HepG2 (cell line): ENCODE data around the gene VEGFB. TPM values are rescaled to one million over a fixed set of nuclear protein-coding genes. Genes with fewer than 3 reads are reported as not detected.
A peak's percentile ranks its signal among the peaks of the same experiment; 100 is the strongest.

Source experiments
- CENPX ChIP-seq: sonication (generic); formaldehyde crosslinking; IDR thresholded peaks from 2 replicates; pipeline ENCODE4 v1.9.0; 2021; ENCODE audit warnings: mild to moderate bottlenecking, missing genetic modification reagents, moderate library complexity
- CHD4 ChIP-seq: fragments of 200-600 bp; sonication (generic); IDR thresholded peaks from 2 replicates; pipeline ENCODE4 v1.7.0; 2017; ENCODE audit warnings: mild to moderate bottlenecking, low read length, borderline replicate concordance
- ELF4 ChIP-seq: sonication (generic); formaldehyde crosslinking; IDR thresholded peaks from 2 replicates; pipeline ENCODE4 v1.5.0; 2020; ENCODE audit warnings: missing genetic modification reagents, mild to moderate bottlenecking, moderate library complexity, borderline replicate concordance
- EP300 ChIP-seq, 3 experiments: sonication (generic) in 1 of 3; formaldehyde crosslinking in 1 of 3; IDR thresholded peaks; 2 replicates each; pipeline versions ENCODE4 v1.5.1 to v1.6.1; 2011 to 2020; ENCODE audit warnings: low read depth in 2 of 3, low read length in 2 of 3, borderline replicate concordance in 1 of 3, improper control_type of control experiment in 1 of 3, mild to moderate bottlenecking in 1 of 3, missing genetic modification reagents in 1 of 3, moderate library complexity in 1 of 3
- GABPA ChIP-seq, 2 experiments: IDR thresholded peaks; 2 replicates each; pipeline ENCODE4 v1.6.1; 2011 to 2016; ENCODE audit warnings: low read depth in 2 of 2, low read length in 1 of 2, missing biosample characterization in 1 of 2, missing genetic modification characterization in 1 of 2
- MAZ ChIP-seq, 2 experiments: sonication (generic) in 1 of 2; formaldehyde crosslinking in 1 of 2; IDR thresholded peaks; 2 replicates each; pipeline versions ENCODE4 v1.5.0 to v1.6.1; 2012 to 2020; ENCODE audit warnings: low read depth in 2 of 2, mild to moderate bottlenecking in 2 of 2, borderline replicate concordance in 1 of 2, improper control_type of control experiment in 1 of 2, low read length in 1 of 2, missing genetic modification reagents in 1 of 2, moderate library complexity in 1 of 2
- MYNN ChIP-seq: sonication (generic); formaldehyde crosslinking; IDR thresholded peaks from 2 replicates; pipeline ENCODE4 v1.4.0; 2020; ENCODE audit warnings: mild to moderate bottlenecking, low read depth, missing genetic modification reagents
- NFE2L2 ChIP-seq: fragments of 150-350 bp; IDR thresholded peaks from 2 replicates; pipeline ENCODE4 v1.6.1; 2014; ENCODE audit warnings: low read length
- NR2C2 ChIP-seq: sonication (generic); formaldehyde crosslinking; IDR thresholded peaks from 2 replicates; pipeline ENCODE4 v1.4.0; 2020; ENCODE audit warnings: missing genetic modification reagents, mild to moderate bottlenecking, moderate library complexity, borderline replicate concordance
- RNF2 ChIP-seq: fragments of 450-650 bp; conservative IDR thresholded peaks from 2 replicates; pipeline ENCODE4 v1.6.1; 2016; ENCODE audit warnings: low read depth
- SIN3A ChIP-seq: IDR thresholded peaks from 2 replicates; pipeline ENCODE4 v1.6.1; 2011; ENCODE audit warnings: low read depth, mild to moderate bottlenecking, control low read depth, low read length, borderline replicate concordance
- TFDP1 ChIP-seq: IDR thresholded peaks from 2 replicates; pipeline ENCODE4 v1.6.1; 2016; ENCODE audit warnings: missing compliant biosample characterization, missing genetic modification reagents, borderline replicate concordance
- TSC22D2 ChIP-seq: sonication (generic); formaldehyde crosslinking; IDR thresholded peaks from 2 replicates; pipeline ENCODE4 v1.5.1; 2020; ENCODE audit warnings: missing genetic modification reagents, mild to moderate bottlenecking, borderline replicate concordance
- ZBTB8A ChIP-seq: sonication (generic); formaldehyde crosslinking; IDR thresholded peaks from 2 replicates; pipeline ENCODE4 v1.4.0; 2020; ENCODE audit warnings: mild to moderate bottlenecking, low read depth, missing genetic modification reagents, borderline replicate concordance
- ZNF362 ChIP-seq: sonication (generic); formaldehyde crosslinking; IDR thresholded peaks from 2 replicates; pipeline ENCODE4 v1.4.0; 2020; ENCODE audit warnings: missing genetic modification reagents, mild to moderate bottlenecking, borderline replicate concordance
- ZNF598 ChIP-seq: sonication (generic); formaldehyde crosslinking; IDR thresholded peaks from 2 replicates; pipeline ENCODE4 v1.5.1; 2020; ENCODE audit warnings: mild to moderate bottlenecking, missing genetic modification reagents, borderline replicate concordance
- ZNF770 ChIP-seq: sonication (generic); formaldehyde crosslinking; IDR thresholded peaks from 2 replicates; pipeline ENCODE4 v1.5.0; 2020; ENCODE audit warnings: mild to moderate bottlenecking, missing genetic modification reagents
- polyA plus RNA-seq, 8 experiments: library from polyadenylated mRNA; depleted of rRNA in 3 of 8; stranded (reverse) in 7 of 8; unstranded in 1 of 8; fragments of >200 nt; fragmentation: Illumina TruSeq in 4 of 8; extraction: Trizol in 4 of 8; gene quantifications; 2 replicates each; pipeline versions ENCODE4 v1.2.1 to v1.2.3, GENCODE V29; 2011 to 2016; ENCODE audit warnings: low read depth in 4 of 8, missing spikeins in 1 of 8, mixed read lengths in 1 of 8; ENCODE audit not compliant: insufficient read depth in 1 of 8
- total RNA-seq, 5 experiments: library from RNA; depleted of rRNA; stranded (reverse); fragments of >200 nt; fragmentation: Illumina TruSeq; extraction: Trizol; gene quantifications; 2 replicates each; pipeline ENCODE4 v1.2.3, GENCODE V29; 2016; ENCODE audit warnings: low read depth in 1 of 5
- TF ChIP-seq, protein P1 (sequence below): sonication (generic); formaldehyde crosslinking; IDR thresholded peaks from 2 replicates; pipeline ENCODE4 v1.8.0; 2022; ENCODE audit warnings: missing genetic modification reagents, low read depth, mild to moderate bottlenecking, borderline replicate concordance
- TF ChIP-seq, protein P2 (sequence below): IDR thresholded peaks from 2 replicates; pipeline ENCODE4 v1.6.1; 2012; ENCODE audit warnings: inconsistent platforms
- TF ChIP-seq, protein P3 (sequence below), 2 experiments: fragments of 450-650 bp in 1 of 2; sonication (generic) in 1 of 2; formaldehyde crosslinking; IDR thresholded peaks; 2 replicates each; pipeline versions ENCODE4 v1.5.0 to v1.8.0; 2020 to 2022; ENCODE audit warnings: mild to moderate bottlenecking in 1 of 2, missing genetic modification reagents in 1 of 2

The VEGFB gene
- total and polyA plus RNA-seq, 2 of the 13 experiments (the other 11 are each of a cell fraction or from before 2014, with no cell fraction given) = 9.0 to 11.3 TPM

- TF ChIP-seq ZNF598 (no peak), RNF2 (no peak), NR2C2 (CRISPR knock-in tag) (peak; percentile 100), ZNF770 (CRISPR knock-in tag) (no peak), EP300 (IDR thresholded peaks at IDR 0.05; ENCODE audit: low read depth in 2 of 2, low read length in 2 of 2) (no peak; a peak in 2 of 4 replicates), EP300 (CRISPR knock-in tag; IDR thresholded peaks at IDR 0.05; ENCODE audit: borderline replicate concordance) (peak; percentile 37; the same call in 1 of the 2 replicates), GABPA (IDR thresholded peaks at IDR 0.05; ENCODE audit: low read depth, low read length) (peak; percentile 99), GABPA (CRISPR knock-in tag; IDR thresholded peaks at IDR 0.05; ENCODE audit: low read depth) (peak; percentile 98), NFE2L2 (no peak), ZBTB8A (no peak), TFDP1 (no peak), MYNN (CRISPR knock-in tag) (no peak), CHD4 (no peak), CENPX (CRISPR knock-in tag) (no peak), ZNF362 (no peak; the same call in 1 of the 2 replicates), ELF4 (CRISPR knock-in tag) (peak; percentile 99), SIN3A (peak; percentile 83; the same call in 1 of the 2 replicates), MAZ (IDR thresholded peaks at IDR 0.05; ENCODE audit: borderline replicate concordance, low read depth, low read length) (peak; percentile 96), MAZ (CRISPR knock-in tag; IDR thresholded peaks at IDR 0.05; ENCODE audit: low read depth) (peak; percentile 89), TSC22D2 (CRISPR knock-in tag) (peak; percentile 11; the same call in 1 of the 2 replicates)
- TF ChIP-seq, protein P1, sequence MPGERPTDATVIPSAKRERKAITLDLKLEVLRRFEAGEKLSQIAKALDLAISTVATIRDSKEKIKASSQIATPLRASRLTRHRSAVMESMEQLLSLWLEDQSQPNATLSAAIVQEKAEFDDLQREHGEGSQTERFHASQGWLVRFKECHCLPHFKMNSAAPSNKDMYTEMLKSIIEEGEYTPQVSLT (CRISPR knock-in tag) = no peak; the same call in 1 of the 2 replicates
- TF ChIP-seq, protein P2, sequence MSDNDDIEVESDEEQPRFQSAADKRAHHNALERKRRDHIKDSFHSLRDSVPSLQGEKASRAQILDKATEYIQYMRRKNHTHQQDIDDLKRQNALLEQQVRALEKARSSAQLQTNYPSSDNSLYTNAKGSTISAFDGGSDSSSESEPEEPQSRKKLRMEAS = peak; percentile 47; the same call in 1 of the 2 replicates
- TF ChIP-seq, protein P3, sequence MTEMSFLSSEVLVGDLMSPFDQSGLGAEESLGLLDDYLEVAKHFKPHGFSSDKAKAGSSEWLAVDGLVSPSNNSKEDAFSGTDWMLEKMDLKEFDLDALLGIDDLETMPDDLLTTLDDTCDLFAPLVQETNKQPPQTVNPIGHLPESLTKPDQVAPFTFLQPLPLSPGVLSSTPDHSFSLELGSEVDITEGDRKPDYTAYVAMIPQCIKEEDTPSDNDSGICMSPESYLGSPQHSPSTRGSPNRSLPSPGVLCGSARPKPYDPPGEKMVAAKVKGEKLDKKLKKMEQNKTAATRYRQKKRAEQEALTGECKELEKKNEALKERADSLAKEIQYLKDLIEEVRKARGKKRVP (CRISPR knock-in tag; IDR thresholded peaks at IDR 0.05) = no peak; a peak in 1 of 4 replicates
Measured at GRCh38 chr11:64269540-64270220, 35.3 kb downstream of the VEGFB start (continued).
